HG03175 (cell line): ENCODE measurements around the gene KDM4B.
"Not testable (repeated sequence)": the region's sequence is repeated elsewhere in the genome, so short reads cannot be mapped to it uniquely, and the experiment has no call there.

ENCODE experiments used
- ATAC-seq: cut with Tn5 transposase; IDR thresholded peaks from one replicate; pipeline ENCODE4 v1.9.1; 2021; ENCODE audit warnings: mild to moderate bottlenecking, moderate library complexity; ENCODE audit not compliant: unreplicated experiment

The KDM4B gene

GRCh38 chr19:5193192-5193591 is 224.3 kb downstream of the KDM4B start:
- no peak for ATAC-seq

GRCh38 chr19:5194641-5195040 is 225.7 kb downstream of the KDM4B start:
- ATAC-seq, result no peak

DNA sequence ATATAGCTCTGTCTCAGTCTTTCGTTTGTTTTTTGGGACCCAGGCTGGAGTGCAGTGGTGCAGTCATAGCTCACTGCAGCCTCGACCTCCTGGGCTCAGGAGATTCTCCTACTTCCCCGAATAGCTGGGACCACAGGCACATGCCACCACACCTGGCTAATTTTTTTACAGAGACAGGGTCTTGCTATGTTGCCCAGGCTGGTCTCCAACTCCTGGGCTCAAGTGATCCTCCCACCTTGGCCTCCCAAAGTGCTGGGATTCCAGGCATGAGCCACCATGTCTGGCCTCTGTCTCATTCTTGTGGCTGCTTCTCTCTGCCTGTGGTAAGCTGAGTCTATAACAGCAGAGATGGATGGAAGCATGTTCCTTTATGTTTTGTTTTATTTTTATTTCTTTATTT is 226.7 kb downstream of the KDM4B start:
- not testable (repeated sequence) for ATAC-seq

DNA sequence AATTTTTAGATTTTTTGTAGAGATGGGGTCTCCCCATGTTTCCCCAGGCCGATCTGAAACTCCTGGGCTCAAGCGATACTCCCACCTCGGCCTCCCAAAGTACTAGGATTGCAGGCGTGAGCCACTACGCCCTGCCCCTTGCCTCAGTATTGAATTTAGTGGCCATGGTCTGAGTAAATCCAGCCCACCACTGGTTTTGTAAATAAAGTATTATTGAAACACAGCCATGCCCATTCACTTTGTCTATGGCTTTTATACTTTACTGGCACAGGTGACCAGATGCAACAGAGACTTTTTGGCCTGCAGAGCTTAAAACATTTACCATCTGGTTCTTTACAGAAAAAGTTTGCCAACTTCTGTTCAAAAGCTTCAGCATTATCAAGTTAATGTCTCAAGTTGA is 227.9 kb downstream of the KDM4B start:
- ATAC-seq, result no peak

GRCh38 chr19:5200844-5201243 is 231.9 kb downstream of the KDM4B start:
- ATAC-seq, result no peak

GRCh38 chr19:5202553-5202952 is 233.6 kb downstream of the KDM4B start:
- ATAC-seq, result no peak
